ENCODE measurements around the gene GADD45G.

Gene GADD45G

GRCh38 chr9:89603767-89604665 lies 796 bp upstream of the GADD45G start:
- H3K4me3 ChIP-seq (ENCODE audit: low read depth, low read length) = no peak overlapping the region
- no peak for DNase-seq (ENCODE audit: low read depth)
- peak; percentile 18 for TF ChIP-seq CTCF (IDR thresholded peaks at IDR 0.05; ENCODE audit: insufficient read depth, low read depth, low read length, missing control alignments)

GRCh38 chr9:89605465-89606048 lies 745 bp downstream of the GADD45G start:
- DNase-seq (ENCODE audit: low read depth) = no peak
- no peak for TF ChIP-seq CTCF (IDR thresholded peaks at IDR 0.05; ENCODE audit: insufficient read depth, low read depth, low read length, missing control alignments)

GRCh38 chr9:89606049-89606623 lies 1.3 kb downstream of the GADD45G start:
- no peak for DNase-seq (ENCODE audit: low read depth)
- TF ChIP-seq CTCF (IDR thresholded peaks at IDR 0.05; ENCODE audit: insufficient read depth, low read depth, low read length, missing control alignments) = no peak
- no peak overlapping the region; the same call in 1 of the 2 replicates for H3K4me3 ChIP-seq (ENCODE audit: low read depth, low read length)

More at GRCh38 chr9:89605465-89606048, 745 bp downstream of the GADD45G start:
- H3K4me3 ChIP-seq (ENCODE audit: low read depth, low read length) = peak overlapping the region; percentile 4

- TF ChIP-seq CTCF (IDR thresholded peaks at IDR 0.05; ENCODE audit: insufficient read depth, low read depth, low read length, missing control alignments) = no peak
- no peak for DNase-seq (ENCODE audit: low read depth)
- no peak overlapping the region for H3K4me3 ChIP-seq (ENCODE audit: low read depth, low read length)
Observed at GRCh38 chr9:89606624-89607311, 2.0 kb downstream of the GADD45G start.

GRCh38 chr9:89608641-89609335 lies 4.0 kb downstream of the GADD45G start:
- no peak overlapping the region for H3K4me3 ChIP-seq (ENCODE audit: low read depth, low read length)
- TF ChIP-seq CTCF (IDR thresholded peaks at IDR 0.05; ENCODE audit: insufficient read depth, low read depth, low read length, missing control alignments) = no peak
- DNase-seq (ENCODE audit: low read depth) = no peak

- H3K4me3 ChIP-seq (ENCODE audit: low read depth, low read length) = no peak overlapping the region
- no peak for DNase-seq (ENCODE audit: low read depth)
- no peak for TF ChIP-seq CTCF (IDR thresholded peaks at IDR 0.05; ENCODE audit: insufficient read depth, low read depth, low read length, missing control alignments)
Observed at GRCh38 chr9:89609426-89610006, 4.7 kb downstream of the GADD45G start.
